GM12878 (cell line): ENCODE measurements around the gene PRKN.

ENCODE experiments used
- CTCF ChIP-seq, 3 experiments: IDR thresholded peaks in 2 of 3; conservative IDR thresholded peaks in 1 of 3; 2 replicates each; pipeline ENCODE4 v1.5.1; 2011; ENCODE audit warnings: low read depth in 3 of 3, low read length in 3 of 3, mild to moderate bottlenecking in 3 of 3, control low read depth in 2 of 3, moderate library complexity in 2 of 3, inconsistent platforms in 1 of 3, mixed read lengths in 1 of 3; ENCODE audit not compliant: control insufficient read depth in 2 of 3, insufficient read depth in 1 of 3; ENCODE audit errors: extremely low read depth in 1 of 3
- EP300 ChIP-seq, 2 experiments: fragments of 150-350 bp in 1 of 2; IDR thresholded peaks; 2 replicates each; pipeline ENCODE4 v1.6.1; 2011 to 2012; ENCODE audit warnings: low read depth in 2 of 2, low read length in 2 of 2, borderline replicate concordance in 1 of 2, improper control_type of control experiment in 1 of 2, inconsistent platforms in 1 of 2; ENCODE audit not compliant: control insufficient read depth in 1 of 2
- HDAC6 ChIP-seq: fragments of 200-600 bp; sonication (generic); IDR thresholded peaks from one replicate; pipeline ENCODE4 v1.8.0; 2017; ENCODE audit warnings: antibody characterized with exemption; ENCODE audit not compliant: unreplicated experiment
- POLR2A ChIP-seq: IDR thresholded peaks from 2 replicates; pipeline ENCODE4 v1.6.1; 2011; ENCODE audit warnings: low read depth, mild to moderate bottlenecking, low read length
- RCOR1 ChIP-seq: conservative IDR thresholded peaks from 2 replicates; pipeline ENCODE4 v1.6.1; 2012; ENCODE audit warnings: low read depth, low read length, improper control_type of control experiment
- SMC3 ChIP-seq: IDR thresholded peaks from 2 replicates; pipeline ENCODE4 v1.6.1; 2011; ENCODE audit warnings: low read length, improper control_type of control experiment, borderline replicate concordance
- SUPT20H ChIP-seq: IDR thresholded peaks from 2 replicates; pipeline ENCODE4 v1.6.1; 2011; ENCODE audit warnings: low read depth, mild to moderate bottlenecking, low read length, moderate library complexity, borderline replicate concordance; ENCODE audit not compliant: control insufficient read depth

DNA sequence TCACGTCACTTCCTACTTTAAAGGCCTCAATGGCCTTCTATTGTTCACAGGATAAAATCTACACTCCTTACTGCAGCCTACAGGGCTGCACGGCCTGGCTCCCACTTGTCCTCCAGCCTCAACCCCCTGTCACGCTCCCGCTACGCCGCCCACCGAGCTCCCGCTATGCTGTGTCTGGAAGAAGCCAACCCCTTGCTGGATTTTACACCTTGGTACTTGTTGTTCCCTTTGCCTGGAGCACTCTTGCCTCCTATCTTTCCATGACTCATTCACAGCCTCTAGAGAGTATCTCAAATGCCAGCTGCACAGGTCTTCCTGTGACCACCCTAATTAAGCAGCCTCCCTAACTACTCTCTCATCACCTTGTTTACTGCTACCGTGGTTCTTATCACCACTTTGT, 259.9 kb downstream of the PRKN start:
- no peak for TF ChIP-seq RCOR1
- no peak for TF ChIP-seq SMC3
- no peak for TF ChIP-seq POLR2A
- no peak for TF ChIP-seq HDAC6
- no peak for TF ChIP-seq EP300 (IDR thresholded peaks at IDR 0.05; ENCODE audit: borderline replicate concordance in 1 of 2, control insufficient read depth in 1 of 2, low read depth in 2 of 2, low read length in 2 of 2)
- no peak for TF ChIP-seq SUPT20H
- TF ChIP-seq CTCF (IDR thresholded peaks at IDR 0.05 in 2 of 3, conservative IDR thresholded peaks at IDR 0.05 in 1 of 3; ENCODE audit: control insufficient read depth in 2 of 3, extremely low read depth in 1 of 3, insufficient read depth in 1 of 3, low read depth in 3 of 3, low read length in 3 of 3) = no peak
